ENCODE measurements around the gene LENEP.

- TF ChIP-seq CTCF (IDR thresholded peaks at IDR 0.05) = no peak
- TF ChIP-seq POLR2A (IDR thresholded peaks at IDR 0.05) = no peak
These were observed 4.9 kb downstream of the LENEP start for GRCh38 chr1:154998201-154998780.
